SU-DHL-6 (cell line): Measurements from ENCODE around the gene DOHH.

Experiments
- H2AFZ ChIP-seq: fragments of 200-600 bp; sonication (generic); 2 replicates; pipeline ENCODE4 v1.6.1; 2014; ENCODE audit warnings: low read depth, mild to moderate bottlenecking, moderate library complexity, mixed read lengths, antibody characterized with exemption, low read length; ENCODE audit not compliant: severe bottlenecking
- H3F3A ChIP-seq: fragments of 200-600 bp; shearing (Covaris generic); 2 replicates; pipeline ENCODE4 v1.6.0; 2016; ENCODE audit warnings: antibody characterized with exemption, mild to moderate bottlenecking; ENCODE audit not compliant: insufficient read depth
- H3K27ac ChIP-seq: fragments of 200-600 bp; sonication (generic); 2 replicates; pipeline ENCODE4 v1.5.1; 2016; ENCODE audit warnings: low read depth, mild to moderate bottlenecking, low read length, moderate library complexity, mixed read lengths
- H3K27me3 ChIP-seq: fragments of 200-600 bp; sonication (generic), shearing (Covaris generic); 2 replicates; pipeline ENCODE4 v1.6.0; 2014; ENCODE audit warnings: mild to moderate bottlenecking, low read length
- H3K36me3 ChIP-seq: fragments of 200-600 bp; sonication (generic); 2 replicates; pipeline ENCODE4 v1.6.1; 2014; ENCODE audit warnings: mild to moderate bottlenecking, low read length, mixed read lengths
- H3K4me2 ChIP-seq: fragments of 300-600, 200-600 bp; shearing (Covaris generic), sonication (generic); 2 replicates; pipeline ENCODE4 v1.6.0; 2014; ENCODE audit warnings: low read length, low read depth, mild to moderate bottlenecking; ENCODE audit not compliant: poor library complexity, severe bottlenecking
- H3K4me3 ChIP-seq: fragments of 200-600 bp; sonication (generic); 2 replicates; pipeline ENCODE4 v1.5.1; 2014; ENCODE audit warnings: antibody characterized with exemption, low read length, mild to moderate bottlenecking, mixed read lengths; ENCODE audit not compliant: insufficient read depth, poor library complexity, severe bottlenecking
- H3K79me2 ChIP-seq: fragments of 200-600 bp; sonication (generic); 2 replicates; pipeline ENCODE4 v1.6.1; 2014; ENCODE audit warnings: mild to moderate bottlenecking, low read length, moderate library complexity; ENCODE audit not compliant: insufficient read depth
- H3K9ac ChIP-seq: fragments of 200-600 bp; sonication (generic); 2 replicates; pipeline ENCODE4 v1.7.0; 2014; ENCODE audit warnings: mild to moderate bottlenecking, low read length
- H3K9me2 ChIP-seq: fragments of 200-600 bp; sonication (generic); replicated peaks from 2 replicates; pipeline ENCODE4 v1.6.1; 2014; ENCODE audit warnings: low read length; ENCODE audit not compliant: insufficient read depth
- H3K9me3 ChIP-seq: fragments of 200-600 bp; sonication (generic); 2 replicates; pipeline ENCODE4 v1.6.1; 2014; ENCODE audit warnings: low read length, mixed read lengths; ENCODE audit not compliant: insufficient read depth
- H4K20me1 ChIP-seq: fragments of 200-600 bp; sonication (generic); 2 replicates; pipeline ENCODE4 v1.6.1; 2014; ENCODE audit warnings: low read depth, mild to moderate bottlenecking, antibody characterized with exemption, low read length, moderate library complexity, mixed read lengths
- CTCF ChIP-seq: fragments of 200-600 bp; sonication (generic); IDR thresholded peaks from one replicate; pipeline ENCODE4 v1.5.1; 2017; ENCODE audit warnings: antibody characterized with exemption, mild to moderate bottlenecking, low read length, moderate library complexity; ENCODE audit not compliant: insufficient read depth, poor library complexity, severe bottlenecking
- EZH2phosphoT487 ChIP-seq: fragments of 200-600 bp; sonication (generic), shearing (Covaris generic); conservative IDR thresholded peaks from 2 replicates; pipeline ENCODE4 v1.6.1; 2018; ENCODE audit warnings: mild to moderate bottlenecking, antibody characterized with exemption, low read length, moderate library complexity, mixed read lengths

Gene DOHH

GRCh38 chr19:3458229-3459088 is 42.0 kb downstream of the DOHH start:
- Histone ChIP-seq H3K9me2 (no peaks in the 10 kb centered on the region), H3K4me2 (no peak overlapping the region), H3F3A (no peaks in the 10 kb centered on the region), H3K9ac (no peak overlapping the region), H3K4me3 (no peak overlapping the region), H4K20me1 (no peaks in the 10 kb centered on the region), H3K27me3 (no peaks in the 10 kb centered on the region), H3K9me3 (no peaks in the 10 kb centered on the region), H3K79me2 (no peaks in the 10 kb centered on the region), H3K36me3 (no peaks in the 10 kb centered on the region), H3K27ac (no peak overlapping the region), H2AFZ (no peak overlapping the region)
- no peak for TF ChIP-seq CTCF
- TF ChIP-seq EZH2phosphoT487, result no peak

- no peak for TF ChIP-seq CTCF
- TF ChIP-seq EZH2phosphoT487, result no peak
- Histone ChIP-seq H3K9ac (no peak overlapping the region), H2AFZ (no peak overlapping the region), H3K9me3 (no peaks in the 10 kb centered on the region), H3K79me2 (no peaks in the 10 kb centered on the region), H3K36me3 (no peaks in the 10 kb centered on the region), H3K9me2 (no peaks in the 10 kb centered on the region), H3F3A (no peaks in the 10 kb centered on the region), H4K20me1 (no peaks in the 10 kb centered on the region), H3K4me3 (no peak overlapping the region), H3K4me2 (no peak overlapping the region), H3K27ac (no peak overlapping the region), H3K27me3 (no peaks in the 10 kb centered on the region)
Measured at GRCh38 chr19:3457528-3458228, 42.8 kb downstream of the DOHH start.

DNA sequence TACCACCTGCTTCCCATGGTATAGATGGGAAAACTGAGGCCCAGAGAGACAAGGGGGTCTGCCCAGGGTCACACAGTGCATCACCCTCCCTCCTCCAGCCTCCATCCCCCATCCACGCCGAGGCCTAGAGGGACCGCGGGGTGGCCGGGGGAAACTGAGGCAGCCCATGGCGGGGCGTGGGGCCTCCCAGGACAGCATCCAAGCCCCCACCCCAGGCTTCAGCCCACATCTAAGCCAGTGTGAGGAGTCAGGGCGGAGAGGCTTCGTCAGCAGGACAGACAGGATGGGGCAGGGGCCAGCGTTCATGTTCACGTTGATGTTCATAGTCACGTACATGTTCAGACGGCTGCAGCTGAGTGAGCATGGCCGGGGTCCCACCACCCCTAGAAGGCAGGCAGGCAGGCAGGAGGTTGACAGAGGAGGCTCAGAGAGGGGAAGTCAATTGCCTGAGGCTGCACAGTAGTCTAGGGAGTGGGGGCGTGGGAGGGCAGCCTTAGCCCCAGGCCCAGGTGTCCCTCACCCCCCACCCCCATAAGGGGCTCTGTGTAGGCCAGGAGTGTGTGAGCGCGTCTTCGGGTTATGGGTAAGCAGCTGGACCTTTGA is 43.4 kb downstream of the DOHH start:
- TF ChIP-seq EZH2phosphoT487 (no peak), CTCF (no peak)
- no peaks in the 10 kb centered on the region for H3K9me2 ChIP-seq
- H3K27ac ChIP-seq, result no peak overlapping the region
- H4K20me1 ChIP-seq, result no peaks in the 10 kb centered on the region
- no peak overlapping the region for H3K4me2 ChIP-seq
- no peak overlapping the region for H3K4me3 ChIP-seq
- H3K36me3 ChIP-seq, result no peaks in the 10 kb centered on the region
- no peaks in the 10 kb centered on the region for H3K27me3 ChIP-seq
- H3K9me3 ChIP-seq, result no peaks in the 10 kb centered on the region
- no peaks in the 10 kb centered on the region for H3F3A ChIP-seq
- no peaks in the 10 kb centered on the region for H3K79me2 ChIP-seq
- no peak overlapping the region for H3K9ac ChIP-seq
- no peak overlapping the region for H2AFZ ChIP-seq
